Ishikawa (cell line): ENCODE results near the gene DLX2.

ENCODE experiments used
- CEBPB ChIP-seq: IDR thresholded peaks from 2 replicates; pipeline ENCODE4 v1.6.1; 2012
- CREB1 ChIP-seq: IDR thresholded peaks from 2 replicates; pipeline ENCODE4 v1.6.1; 2012; ENCODE audit warnings: low read depth
- EGR1 ChIP-seq: IDR thresholded peaks from 2 replicates; pipeline ENCODE4 v1.6.1; 2012
- EP300 ChIP-seq: IDR thresholded peaks from 2 replicates; pipeline ENCODE4 v1.6.1; 2012; ENCODE audit warnings: borderline replicate concordance
- FOXM1 ChIP-seq: IDR thresholded peaks from 2 replicates; pipeline ENCODE4 v1.6.1; 2012; ENCODE audit warnings: low read depth, borderline replicate concordance
- MAX ChIP-seq: IDR thresholded peaks from 2 replicates; pipeline ENCODE4 v1.6.1; 2012
- NFIC ChIP-seq: IDR thresholded peaks from 2 replicates; pipeline ENCODE4 v1.6.1; 2012
- RAD21 ChIP-seq: IDR thresholded peaks from 2 replicates; pipeline ENCODE4 v1.6.1; 2012; ENCODE audit warnings: low read depth
- REST ChIP-seq: IDR thresholded peaks from 2 replicates; pipeline ENCODE4 v1.6.1; 2012; ENCODE audit warnings: low read depth, mild to moderate bottlenecking
- TAF1 ChIP-seq: IDR thresholded peaks from 2 replicates; pipeline ENCODE4 v1.6.1; 2012; ENCODE audit warnings: low read depth, mild to moderate bottlenecking
- TCF12 ChIP-seq: IDR thresholded peaks from 2 replicates; pipeline ENCODE4 v1.6.1; 2012; ENCODE audit warnings: low read depth
- TEAD4 ChIP-seq: IDR thresholded peaks from 2 replicates; pipeline ENCODE4 v1.6.1; 2012
- USF1 ChIP-seq: IDR thresholded peaks from 2 replicates; pipeline ENCODE4 v1.6.1; 2012

GRCh38 chr2:172073518-172073917, 29.2 kb downstream of the DLX2 start:
- TF ChIP-seq EGR1 (no peak), EP300 (no peak), FOXM1 (no peak), REST (no peak), NFIC (no peak), TEAD4 (no peak), MAX (no peak), TAF1 (no peak), RAD21 (no peak), TCF12 (no peak), CEBPB (no peak), USF1 (no peak), CREB1 (no peak)
